K562 (cell line): ENCODE data around the gene DVL2. TPM values are rescaled to one million over a fixed set of nuclear protein-coding genes. Genes with fewer than 3 reads are reported as not detected.

Source experiments
- ATAC-seq: fragments of 200-7000 bp; cut with Tn5 transposase; 3 replicates; pipeline ENCODE4 v1.9.1; 2020; ENCODE audit warnings: moderate library complexity
- BruUV-seq: library from RNA; stranded (reverse); fragments of 400-500 nt; replicated peaks from 2 replicates; lab custom pipeline; 2021; lab: Mats Ljungman, UMichigan
- CTCF ChIA-PET: fragments of 300-600 bp; formaldehyde crosslinking; extraction: SDS; loops from one replicate; lab custom pipeline; 2021; ENCODE audit warnings: low intra/inter-chr PET ratio; lab: Yijun Ruan, JAX
- POLR2A ChIA-PET: fragments of 300-600, 350-650 bp; sonication (Branson Sonifier 250); formaldehyde crosslinking; extraction: SDS; loops from one replicate; lab custom pipeline; 2021; ENCODE audit warnings: antibody characterized with exemption, inconsistent platforms; lab: Yijun Ruan, JAX
- DNase-seq, 4 experiments: peaks; one replicate each; pipeline versions ENCODE4 v3.0.0 to v3.0.0-alpha.2; 2011 to 2018; ENCODE audit warnings: low spot score in 3 of 4, mixed read lengths in 3 of 4; ENCODE audit errors: extremely low read depth in 1 of 4
- FAIRE-seq: peaks from 2 replicates; lab custom pipeline; 2011; peaks lifted over from hg19 to GRCh38; lab: Jason Lieb, UNC
- H2AFZ ChIP-seq: 2 replicates; pipeline ENCODE4 v1.6.0; 2011; ENCODE audit warnings: low read depth, low read length, control low read depth, inconsistent platforms
- H3K27ac ChIP-seq: fragments of 200-600 bp; 3 replicates; pipeline ENCODE4 v1.8.0; 2011; ENCODE audit warnings: low read depth, mild to moderate bottlenecking, control low read depth, inconsistent platforms, low read length, moderate library complexity, mixed read lengths; ENCODE audit errors: extremely low read depth
- H3K27me3 ChIP-seq, 2 experiments: fragments of 300-600 bp in 1 of 2; 2 replicates in 1 of 2; 3 replicates in 1 of 2; pipeline versions ENCODE4 v1.6.0 to v1.8.0; 2011; ENCODE audit warnings: inconsistent platforms in 2 of 2, low read length in 2 of 2, mild to moderate bottlenecking in 1 of 2, mixed read lengths in 1 of 2, moderate library complexity in 1 of 2; ENCODE audit not compliant: control insufficient read depth in 2 of 2, insufficient read depth in 2 of 2
- H3K36me3 ChIP-seq: fragments of 300-600 bp; 3 replicates; pipeline ENCODE4 v1.8.0; 2011; ENCODE audit warnings: mild to moderate bottlenecking, low read length, inconsistent platforms; ENCODE audit not compliant: control insufficient read depth, insufficient read depth
- H3K4me1 ChIP-seq, 2 experiments: fragments of 200-600 bp in 1 of 2; replicated peaks in 1 of 2; 2 replicates in 1 of 2; 3 replicates in 1 of 2; pipeline versions ENCODE4 v1.5.1 to v1.8.0; 2011; ENCODE audit warnings: inconsistent platforms in 2 of 2, low read length in 2 of 2, mild to moderate bottlenecking in 1 of 2, mixed read lengths in 1 of 2, moderate library complexity in 1 of 2; ENCODE audit not compliant: control insufficient read depth in 2 of 2, insufficient read depth in 2 of 2
- H3K4me2 ChIP-seq: 2 replicates; pipeline ENCODE4 v1.6.1; 2011; ENCODE audit warnings: low read length, control low read depth, inconsistent platforms, mixed read lengths; ENCODE audit not compliant: insufficient read depth
- H3K4me3 ChIP-seq: fragments of 200-600 bp; sonication (generic), shearing (Covaris generic); 2 replicates; pipeline ENCODE4 v1.5.1; 2016; ENCODE audit warnings: control low read depth, inconsistent platforms
- H3K79me2 ChIP-seq: fragments of 200-600 bp; 3 replicates; pipeline ENCODE4 v1.8.0; 2011; ENCODE audit warnings: low read length, inconsistent platforms; ENCODE audit not compliant: control insufficient read depth, insufficient read depth
- H3K9ac ChIP-seq, 2 experiments: 2 replicates each; pipeline versions ENCODE4 v1.6.0 to v1.6.1; 2011; ENCODE audit warnings: low read depth in 2 of 2, low read length in 2 of 2, control low read depth in 1 of 2, inconsistent platforms in 1 of 2, mild to moderate bottlenecking in 1 of 2, mixed read lengths in 1 of 2; ENCODE audit not compliant: insufficient read depth in 1 of 2
- H3K9me1 ChIP-seq: one replicate; pipeline ENCODE4 v1.6.0; 2011; ENCODE audit warnings: inconsistent platforms, mild to moderate bottlenecking, low read length, moderate library complexity; ENCODE audit not compliant: control insufficient read depth, insufficient read depth
- H3K9me3 ChIP-seq: replicated peaks from 2 replicates; pipeline ENCODE4 v1.5.1; 2011; ENCODE audit warnings: low read depth, low read length, inconsistent platforms; ENCODE audit not compliant: control insufficient read depth, insufficient read depth
- H4K20me1 ChIP-seq: replicated peaks from 2 replicates; pipeline ENCODE4 v1.6.1; 2011; ENCODE audit warnings: low read length, inconsistent platforms, mixed read lengths; ENCODE audit not compliant: control insufficient read depth, insufficient read depth
- HDAC8 ChIP-seq: fragments of 450-650 bp; IDR thresholded peaks from 2 replicates; pipeline ENCODE4 v1.6.1; 2016; ENCODE audit warnings: mild to moderate bottlenecking, missing genetic modification characterization, moderate library complexity, missing compliant biosample characterization
- IRF9 ChIP-seq: fragments of 450-650 bp; IDR thresholded peaks from 2 replicates; pipeline ENCODE4 v1.6.1; 2016; ENCODE audit warnings: missing biosample characterization, missing genetic modification characterization
- MXI1 ChIP-seq: IDR thresholded peaks from 2 replicates; pipeline ENCODE4 v1.6.1; 2011; ENCODE audit warnings: low read depth, mild to moderate bottlenecking, improper control_type of control experiment, low read length
- PRPF4 ChIP-seq: fragments of 200-400 bp; formaldehyde crosslinking; IDR thresholded peaks from one replicate; pipeline ENCODE4 v1.6.1; 2017; ENCODE audit warnings: low read length, low read depth, mild to moderate bottlenecking; ENCODE audit not compliant: insufficient read depth, poor library complexity, severe bottlenecking
- SP1 ChIP-seq: sonication (generic); formaldehyde crosslinking; IDR thresholded peaks from 2 replicates; pipeline ENCODE4 v1.8.1; 2022; ENCODE audit warnings: mild to moderate bottlenecking, missing genetic modification reagents
- ZBTB5 ChIP-seq: fragments of 450-650 bp; IDR thresholded peaks from 2 replicates; pipeline ENCODE4 v1.6.1; 2017; ENCODE audit warnings: antibody characterized with exemption
- ZBTB8A ChIP-seq: fragments of 450-650 bp; IDR thresholded peaks from 2 replicates; pipeline ENCODE4 v1.6.1; 2018; ENCODE audit warnings: mild to moderate bottlenecking, moderate library complexity; ENCODE audit not compliant: partially characterized antibody
- ZHX1 ChIP-seq: fragments of 150-350 bp; conservative IDR thresholded peaks from 2 replicates; pipeline ENCODE4 v1.6.1; 2014; ENCODE audit warnings: low read length
- ZNF224 ChIP-seq: sonication (generic); formaldehyde crosslinking; IDR thresholded peaks from 2 replicates; pipeline ENCODE4 v1.8.0; 2022; ENCODE audit warnings: mild to moderate bottlenecking, missing genetic modification reagents
- ZNF408 ChIP-seq: fragments of 250-450 bp; sonication (Bioruptor Pico); IDR thresholded peaks from 2 replicates; pipeline ENCODE4 v1.4.0; 2020; ENCODE audit warnings: low read depth, mild to moderate bottlenecking, moderate library complexity
- ZNF512 ChIP-seq: IDR thresholded peaks from 2 replicates; pipeline ENCODE4 v1.6.1; 2016; ENCODE audit warnings: missing genetic modification characterization, missing compliant biosample characterization
- WGBS: fragments of 100-300 bp; shearing (Covaris generic); methylation state at CpG from one replicate; pipeline ENCODE4 v1.1.6; 2016; ENCODE audit warnings: low coverage, mixed read lengths; ENCODE audit not compliant: insufficient coverage; ENCODE audit errors: missing lambda C conversion rate; 5-methylcytosine and 5-hydroxymethylcytosine counted together
- in situ Hi-C: fragments of 300-500 bp; cut with MboI; formaldehyde crosslinking; loops from 4 replicates; pipeline ENCODE4 v1.15.0; 2018; ENCODE audit warnings: inconsistent platforms, mixed read lengths
- intact Hi-C: fragments of 100-400 bp; cut with micrococcal nuclease; formaldehyde crosslinking; loops from 2 replicates; pipeline ENCODE4 v1.14.2; 2022
- polyA plus RNA-seq, 8 experiments: library from polyadenylated mRNA; depleted of rRNA in 4 of 8; stranded (reverse) in 5 of 8; unstranded in 3 of 8; fragments of >200 nt; fragmentation: Nextera tagmentation in 2 of 8; fragmentation: Illumina TruSeq in 1 of 8; extraction: Ambion mirVana in 2 of 8; extraction: Trizol in 1 of 8; gene quantifications; 2 replicates each; pipeline versions ENCODE4 v1.2.1 to v1.2.3, GENCODE V29; 2011 to 2014; ENCODE audit warnings: inconsistent platforms in 1 of 8, missing spikeins in 1 of 8
- total RNA-seq, 7 experiments: library from RNA; depleted of rRNA in 6 of 7; stranded (reverse); fragments of >200 nt in 6 of 7; fragmentation: Illumina TruSeq in 2 of 7; extraction: Trizol in 2 of 7; gene quantifications; 2 replicates each; pipeline versions ENCODE4 v1.2.1 to v1.2.3, GENCODE V29; 2011 to 2021; ENCODE audit warnings: low replicate concordance in 1 of 7

The DVL2 gene
- total and polyA plus RNA-seq, 9 of the 15 experiments (the other 6 are each of a cell fraction or from before 2014, with no cell fraction given): 1.3 to 49.5 (median 24.3) TPM

- TF ChIP-seq ZBTB8A: no peak
Observed at GRCh38 chr17:7248796-7249195, 14.5 kb upstream of the DVL2 start (continued).

- Histone ChIP-seq H3K4me1 (peaks cover 11 to 31% of the 10 kb centered on the region in 2 experiments; a peak in 4 of 5 replicates), H3K4me3 (no peak overlapping the region), H3K36me3 (peaks cover 46% of the 10 kb centered on the region), H3K4me2 (no peak overlapping the region), H4K20me1 (no peaks in the 10 kb centered on the region), H3K9me3 (no peaks in the 10 kb centered on the region), H2AFZ (no peak overlapping the region), H3K27ac (no peak overlapping the region), H3K9me1 (no peaks in the 10 kb centered on the region), H3K27me3 (no peaks in the 10 kb centered on the region), H3K79me2 (peaks cover 47% of the 10 kb centered on the region), H3K9ac (no peak overlapping the region)
- TF ChIP-seq PRPF4: no peak
- TF ChIP-seq IRF9 (tag): no peak
- no peak for TF ChIP-seq ZBTB5
- TF ChIP-seq SP1 (CRISPR knock-in tag): no peak
- TF ChIP-seq MXI1: no peak
- no peak for TF ChIP-seq ZNF512 (tag)
- TF ChIP-seq HDAC8 (tag): no peak
- TF ChIP-seq ZNF408 (CRISPR knock-in tag): no peak
- no peak for TF ChIP-seq ZNF224 (CRISPR knock-in tag)
- TF ChIP-seq ZHX1: no peak
- in situ Hi-C loops: no loop called here
- BruUV-seq: no TSS peak
- ATAC-seq (no peak), FAIRE-seq (no peak), DNase-seq (no peak)
- ChIA-PET POLR2A (no interaction called here), CTCF (no interaction called here)
- WGBS: 82% methylated on average over 4 of the region's 5 CpGs
- intact Hi-C loops: no loop called here
Observed at GRCh38 chr17:7246779-7247178, 12.5 kb upstream of the DVL2 start.
